ENCODE data around the gene LIN37. TPM values are rescaled to one million over a fixed set of nuclear protein-coding genes. Genes with fewer than 3 reads are reported as not detected.
"Not testable (repeated sequence)": the region's sequence is repeated elsewhere in the genome, so short reads cannot be mapped to it uniquely, and the experiment has no call there.

LIN37 gene
- total RNA-seq, 1 experiment from 2014 or later, result 13.8 TPM

DNA sequence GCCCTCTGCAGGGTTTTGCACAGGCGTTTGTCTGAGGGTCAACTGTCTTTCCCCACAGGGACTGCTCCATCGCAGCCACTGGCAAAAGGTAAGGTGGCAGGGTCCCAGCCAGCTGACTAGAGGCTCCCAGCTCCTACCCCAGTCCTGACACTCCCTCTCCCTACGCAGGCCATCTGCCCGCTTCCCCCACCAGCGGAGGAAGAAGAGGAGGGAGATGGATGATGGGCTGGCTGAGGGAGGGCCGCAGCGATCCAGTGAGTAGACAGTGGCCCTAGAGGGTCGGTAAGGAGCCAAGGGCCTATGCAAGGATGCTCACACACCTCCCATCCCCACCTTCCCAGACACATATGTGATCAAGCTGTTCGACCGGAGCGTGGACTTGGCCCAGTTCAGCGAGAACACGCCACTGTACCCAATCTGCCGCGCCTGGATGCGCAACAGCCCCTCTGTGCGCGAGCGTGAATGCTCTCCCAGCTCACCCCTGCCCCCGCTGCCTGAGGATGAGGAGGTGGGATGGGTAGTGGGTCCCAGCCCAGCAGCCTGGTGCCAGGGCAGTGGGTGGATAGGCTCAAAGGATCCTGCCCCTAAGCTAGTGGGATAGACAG lies 4.5 kb downstream of the LIN37 start:
- DNase-seq (ENCODE audit: low spot score), result no peak

DNA sequence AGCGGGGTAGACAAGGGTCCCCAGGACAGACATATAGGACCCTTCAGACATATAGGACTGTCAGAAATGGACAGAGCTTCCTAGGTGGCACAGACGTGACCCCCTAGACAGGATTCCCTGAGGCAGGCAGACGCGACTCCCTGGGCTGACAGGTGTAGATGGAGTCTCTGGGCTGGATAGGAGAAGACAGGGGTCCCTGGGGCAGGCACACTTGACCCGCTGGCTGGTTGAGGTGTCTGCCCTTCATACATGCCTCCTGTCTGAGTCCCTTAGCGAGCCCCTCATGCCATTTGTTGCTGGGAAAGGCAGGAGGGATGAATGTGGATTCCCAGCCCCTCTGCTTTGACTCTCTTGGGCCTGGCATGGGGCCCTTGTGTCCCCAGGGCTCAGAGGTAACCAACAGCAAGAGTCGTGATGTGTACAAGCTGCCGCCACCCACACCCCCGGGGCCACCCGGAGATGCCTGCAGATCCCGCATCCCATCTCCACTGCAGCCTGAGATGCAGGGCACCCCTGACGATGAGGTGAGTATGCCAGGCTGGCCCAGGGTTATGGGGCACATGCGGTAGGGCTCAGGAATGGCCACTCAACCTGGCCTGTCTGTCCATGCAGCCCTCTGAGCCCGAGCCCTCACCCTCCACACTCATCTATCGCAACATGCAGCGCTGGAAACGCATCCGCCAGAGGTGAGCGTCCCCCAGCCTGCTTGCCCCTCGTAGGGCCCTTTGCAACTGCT lies 5.4 kb downstream of the LIN37 start:
- no peak for DNase-seq (ENCODE audit: low spot score)

DNA sequence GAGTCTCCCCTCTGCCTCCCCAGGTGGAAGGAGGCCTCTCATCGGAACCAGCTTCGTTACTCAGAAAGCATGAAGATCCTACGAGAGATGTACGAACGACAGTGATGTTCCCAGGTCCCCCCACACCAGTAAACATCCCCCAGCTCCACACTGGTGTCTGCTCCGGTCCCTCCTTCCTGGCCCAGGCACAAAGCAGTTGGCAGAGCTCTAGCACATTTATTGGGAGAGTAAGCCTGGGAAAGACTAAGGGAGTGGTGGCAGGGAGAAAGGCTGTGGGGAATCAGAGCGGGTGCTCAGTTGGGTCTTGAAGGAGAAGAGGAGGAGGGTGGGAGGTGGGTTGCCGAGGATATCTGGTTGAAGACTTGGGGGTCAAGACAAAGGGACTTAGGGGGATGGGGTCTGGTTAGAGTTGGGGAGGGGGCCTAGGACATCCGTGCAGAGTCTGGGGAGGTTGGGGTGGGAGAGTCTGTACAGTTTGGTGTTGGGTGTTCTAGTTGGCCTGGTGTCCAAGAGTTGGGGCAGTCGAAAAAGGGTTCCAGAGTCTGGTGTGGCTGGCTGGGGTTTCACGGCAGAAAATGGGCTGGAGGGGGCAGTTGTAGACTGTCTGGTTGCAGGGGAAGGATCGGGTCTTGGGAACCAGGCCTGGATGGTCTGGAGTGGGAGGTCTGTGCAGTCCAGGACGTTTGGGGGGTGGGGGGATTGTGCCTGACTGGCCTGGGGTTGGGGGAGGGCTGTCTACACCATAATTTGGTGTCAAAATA lies 6.2 kb downstream of the LIN37 start:
- no peak for DNase-seq (ENCODE audit: low spot score)

DNA sequence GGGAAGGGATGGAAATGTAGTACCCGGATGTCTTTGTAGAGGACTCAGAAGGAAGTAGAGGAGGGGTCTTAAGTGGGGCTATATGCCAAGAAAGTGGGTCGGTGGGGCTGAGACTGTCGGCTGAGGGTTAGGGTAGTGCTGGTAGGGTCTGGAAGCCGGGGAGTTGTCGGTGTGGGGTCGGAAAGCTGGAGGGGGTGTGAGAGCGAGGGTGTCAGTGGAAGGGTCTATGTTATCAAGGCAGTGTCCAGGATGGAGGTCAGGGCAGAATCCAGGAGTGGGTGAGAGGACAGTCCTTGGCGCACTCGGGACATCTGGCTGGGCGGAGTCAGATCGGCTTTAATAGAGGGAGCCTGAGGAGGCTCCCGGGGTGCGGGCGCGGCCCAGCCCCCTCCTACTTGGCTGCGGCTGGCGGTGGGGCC lies 6.8 kb downstream of the LIN37 start:
- DNase-seq (ENCODE audit: low spot score), result no peak

DNA sequence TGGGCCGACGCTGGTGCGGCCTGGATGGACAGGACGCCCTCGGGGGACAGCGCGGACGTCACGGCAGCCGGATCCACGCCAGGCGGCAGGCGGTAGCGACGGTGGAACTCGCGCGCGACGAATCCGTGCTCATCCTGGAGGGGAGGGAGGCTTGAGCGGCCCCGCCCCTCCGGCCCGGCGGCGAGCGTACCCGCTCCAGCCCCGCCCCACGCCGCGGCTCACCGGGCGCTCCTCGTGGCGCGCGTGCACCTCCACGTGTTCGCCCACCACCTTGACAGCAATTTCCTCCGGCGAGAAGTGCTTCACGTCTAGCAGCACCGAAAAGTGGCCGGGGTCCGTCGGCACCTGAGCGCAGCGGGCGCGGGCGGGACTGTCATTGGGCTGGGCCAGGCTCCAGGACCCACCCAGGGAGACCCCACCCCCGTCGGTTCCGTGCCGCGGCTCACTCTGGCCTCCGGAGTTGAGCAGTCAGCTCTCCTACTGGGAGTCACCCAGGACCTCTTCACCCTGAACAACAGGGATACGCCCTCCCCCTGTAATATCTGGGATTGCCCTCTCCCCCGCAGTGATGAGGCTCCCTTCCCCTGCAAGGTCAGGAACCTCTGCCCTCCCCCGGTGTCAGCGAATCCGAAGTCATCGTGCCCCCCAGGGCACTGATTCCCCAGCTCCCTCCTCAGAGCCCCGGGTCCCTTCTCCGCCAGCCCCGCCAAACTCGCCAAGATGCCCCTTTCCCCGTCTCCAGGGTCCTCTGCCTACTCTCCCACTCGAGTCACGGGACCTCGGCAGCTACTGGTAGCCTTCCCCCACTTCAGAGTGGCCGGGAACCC lies 7.4 kb downstream of the LIN37 start:
- DNase-seq (ENCODE audit: low spot score), result peak; percentile 74

DNA sequence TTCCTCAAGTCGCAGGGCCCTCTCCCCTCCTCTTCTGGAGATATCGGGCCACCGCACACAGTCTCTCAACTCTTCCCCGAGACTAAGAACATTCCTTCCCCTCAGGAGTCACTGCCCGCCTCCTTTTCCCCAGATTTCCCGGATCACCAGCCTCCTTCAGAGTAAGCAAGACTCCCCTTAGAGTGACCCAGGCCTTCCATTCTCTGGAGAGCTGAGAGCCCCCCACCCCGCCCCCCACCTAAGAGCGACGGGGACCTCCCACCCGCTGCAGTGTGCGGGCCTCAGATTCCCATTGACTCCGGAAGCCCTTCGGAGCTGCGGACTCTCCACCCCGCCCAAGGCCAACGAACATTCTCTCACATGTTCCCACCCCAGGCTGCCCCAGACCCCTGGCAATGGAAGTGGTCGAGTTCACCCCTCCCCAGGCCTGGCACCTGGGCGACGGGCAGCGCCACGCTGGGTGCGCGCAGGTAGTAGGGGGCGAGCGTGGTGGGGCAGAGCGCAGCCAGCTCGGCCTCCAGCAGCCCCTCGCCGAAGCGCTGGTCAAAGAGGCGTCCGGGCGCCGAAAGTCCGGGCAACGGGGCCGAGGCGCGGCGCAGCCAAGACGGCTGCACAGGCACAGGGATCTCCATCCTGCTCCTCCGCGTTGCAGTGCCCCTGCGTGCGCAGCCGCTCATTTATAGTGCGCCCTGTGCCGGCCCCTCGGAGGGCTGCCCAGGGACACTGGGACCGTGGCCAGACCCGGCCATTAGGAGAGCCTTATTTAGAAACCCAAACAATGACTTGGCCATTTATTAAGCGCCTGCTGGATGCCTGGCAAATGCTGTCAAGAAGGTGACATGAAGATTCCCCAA lies 8.2 kb downstream of the LIN37 start, which contains the start of gene HSPB6:
TSS of gene HSPB6 (minus strand) at position 653 of the 854 bp plus-strand sequence. CDS start at position 632, 21 bp downstream.
- DNase-seq (ENCODE audit: low spot score), result no peak

DNA sequence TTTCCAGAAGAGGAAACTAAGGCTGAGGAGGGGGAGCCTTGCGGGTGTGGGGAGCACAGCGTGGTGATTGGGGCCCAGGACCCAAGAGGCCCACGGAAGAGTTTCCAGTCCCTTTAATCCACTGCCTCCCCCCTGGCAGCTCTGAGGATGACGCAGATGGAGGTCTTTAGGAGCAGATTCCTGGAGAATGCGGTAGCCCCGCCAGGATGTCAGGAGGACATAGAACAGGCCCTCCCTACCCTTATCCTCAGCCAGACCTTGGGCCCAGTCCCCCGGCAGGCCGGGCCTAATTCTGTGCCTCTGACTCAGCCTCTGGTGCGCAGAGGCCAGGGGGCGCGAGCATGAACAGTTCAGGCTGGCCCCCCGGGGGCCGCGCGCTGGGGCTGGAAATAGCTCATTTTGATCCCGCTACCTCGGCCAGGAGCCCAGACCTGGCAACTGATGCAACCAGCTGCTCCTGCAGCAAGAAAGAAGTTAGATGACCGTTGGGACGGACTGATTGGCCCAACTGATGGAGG lies 8.9 kb downstream of the LIN37 start:
- no peak for DNase-seq (ENCODE audit: low spot score)

DNA sequence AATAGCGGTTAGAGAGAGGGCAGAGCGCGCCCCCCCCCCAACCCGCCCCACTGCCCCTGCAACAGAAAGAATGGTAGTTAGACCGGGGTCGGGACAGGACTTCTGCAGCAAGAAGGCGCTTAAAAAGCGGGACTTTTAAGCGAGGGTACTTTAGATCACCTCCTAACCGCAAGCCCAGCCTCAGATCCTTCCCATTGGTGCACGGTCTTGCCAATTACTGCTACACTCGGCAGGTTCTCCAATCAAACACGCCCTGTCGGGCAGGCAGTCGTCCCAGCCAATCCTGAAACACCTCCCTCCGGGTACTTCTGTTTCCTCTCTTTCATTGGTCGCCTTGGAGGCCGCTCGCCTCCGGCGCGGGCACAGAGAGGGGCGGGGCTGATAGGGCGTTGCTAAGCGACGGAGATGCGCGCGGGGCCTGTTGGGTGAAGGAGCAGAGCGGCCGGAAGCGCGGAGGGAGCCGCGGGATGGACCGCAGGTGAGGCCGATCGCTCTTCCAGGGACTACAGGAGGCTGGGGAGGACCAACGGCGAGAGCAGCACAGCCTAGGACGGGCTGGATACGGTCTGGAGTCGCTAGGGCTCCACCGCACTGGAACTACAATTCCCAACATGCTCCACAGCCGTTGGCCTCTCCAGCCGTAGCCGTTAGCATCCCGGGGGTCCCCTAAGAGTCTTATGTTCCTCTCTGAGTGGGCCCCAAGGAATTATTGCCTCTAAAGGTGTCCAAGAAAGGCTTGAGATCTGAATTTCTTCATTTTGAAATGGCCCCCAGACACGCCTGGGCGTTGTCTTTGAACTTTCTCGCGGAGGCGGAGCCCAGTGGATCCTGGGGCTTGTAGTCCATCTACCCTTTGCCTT lies 9.6 kb downstream of the LIN37 start, which contains the start of gene PROSER3:
TSS of gene PROSER3 (plus strand) at position 428 of the 860 bp plus-strand sequence. CDS start at position 468, 40 bp downstream.
- DNase-seq (ENCODE audit: low spot score), result peak; percentile 100

DNA sequence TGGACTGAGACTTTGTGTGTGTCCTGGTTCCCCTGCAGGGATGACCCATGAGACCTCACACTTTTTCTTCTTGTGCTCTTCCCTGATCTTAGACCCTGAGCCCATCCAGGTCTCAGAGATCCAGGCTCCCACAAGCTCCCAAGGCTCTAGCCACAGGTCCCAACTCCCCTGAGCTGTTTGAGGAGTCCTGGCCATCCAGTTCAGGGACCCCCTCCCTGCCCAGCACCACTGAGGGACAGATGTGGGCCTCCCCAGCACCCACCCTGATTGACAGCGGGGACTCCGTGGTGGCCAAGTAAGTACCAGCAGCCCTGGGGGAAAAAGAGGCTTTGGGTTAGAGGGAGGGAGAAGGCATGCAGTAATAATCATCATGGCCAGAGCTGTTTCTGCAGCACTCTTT lies 11.3 kb downstream of the LIN37 start:
- DNase-seq (ENCODE audit: low spot score), result no peak

DNA sequence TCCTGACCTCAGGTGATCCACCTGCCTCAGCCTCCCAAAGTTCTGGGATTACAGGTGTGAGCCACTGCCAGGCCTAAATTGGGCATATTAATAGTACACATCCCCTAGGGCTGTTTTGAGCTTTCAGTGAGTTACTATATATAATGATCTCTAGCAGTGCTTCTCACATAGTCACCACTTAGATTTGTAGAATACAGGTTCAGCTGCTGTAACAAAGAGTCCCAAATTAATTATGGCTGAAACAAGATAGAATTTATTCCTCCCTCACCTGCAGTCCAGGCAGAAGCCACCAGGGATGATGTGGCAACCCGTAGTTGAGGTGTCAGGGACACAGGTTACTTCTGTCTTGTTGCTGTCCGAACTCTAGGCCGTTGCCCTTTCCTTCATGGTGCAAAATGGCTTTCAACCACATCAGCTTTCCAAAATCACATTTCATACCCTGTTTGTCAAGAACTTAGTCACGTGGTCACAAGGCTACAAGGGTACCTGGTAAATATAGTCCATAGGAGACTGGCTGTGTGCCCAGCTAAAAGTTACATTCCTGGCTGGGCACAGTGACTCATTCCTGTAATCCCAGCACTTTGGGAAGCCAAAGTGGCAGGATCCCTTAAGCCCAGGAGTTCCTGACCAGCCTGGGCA lies 12.5 kb downstream of the LIN37 start:
- no peak for DNase-seq (ENCODE audit: low spot score)

DNA sequence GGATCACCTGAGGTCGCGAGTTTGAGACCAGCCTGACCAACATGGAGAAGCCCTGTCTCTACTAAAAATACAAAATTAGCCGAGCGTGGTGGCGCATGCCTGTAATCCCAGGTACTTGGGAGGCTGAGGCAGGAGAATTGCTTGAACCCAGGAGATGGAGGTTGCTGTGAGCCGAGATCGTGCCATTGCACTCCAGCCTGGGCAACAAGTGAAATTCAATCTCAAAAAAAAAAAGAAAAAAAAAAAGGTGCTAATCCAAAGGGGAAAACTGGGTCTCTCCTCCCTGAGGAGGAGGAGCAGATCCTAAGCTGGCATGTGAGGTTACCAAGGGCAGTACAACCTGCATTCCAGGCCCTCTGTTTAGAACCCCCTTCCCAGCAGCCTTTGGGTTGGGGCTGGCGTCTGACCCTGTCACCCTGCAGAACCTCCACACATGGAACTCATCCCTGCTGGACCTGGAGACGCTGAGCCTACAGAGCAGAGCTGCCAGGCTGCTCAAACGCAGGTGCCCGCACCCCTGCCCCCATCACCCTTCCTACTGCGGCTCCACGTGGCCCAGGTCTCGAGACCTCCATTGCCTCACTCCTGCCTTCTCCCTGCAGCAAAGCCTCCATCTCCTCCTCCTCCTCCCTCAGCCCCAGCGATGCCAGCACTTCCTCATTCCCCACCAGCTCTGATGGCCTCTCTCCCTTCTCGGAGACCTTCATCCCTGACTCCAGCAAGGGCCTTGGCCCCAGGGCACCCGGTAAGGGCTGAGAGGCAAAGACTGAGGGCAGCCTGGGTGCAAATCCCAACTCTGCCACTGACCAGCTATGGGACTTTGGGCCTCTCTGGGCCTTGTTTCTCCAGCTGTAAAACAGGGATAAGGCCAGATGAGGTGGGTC lies 16.3 kb downstream of the LIN37 start:
- no peak for DNase-seq (ENCODE audit: low spot score)

DNA sequence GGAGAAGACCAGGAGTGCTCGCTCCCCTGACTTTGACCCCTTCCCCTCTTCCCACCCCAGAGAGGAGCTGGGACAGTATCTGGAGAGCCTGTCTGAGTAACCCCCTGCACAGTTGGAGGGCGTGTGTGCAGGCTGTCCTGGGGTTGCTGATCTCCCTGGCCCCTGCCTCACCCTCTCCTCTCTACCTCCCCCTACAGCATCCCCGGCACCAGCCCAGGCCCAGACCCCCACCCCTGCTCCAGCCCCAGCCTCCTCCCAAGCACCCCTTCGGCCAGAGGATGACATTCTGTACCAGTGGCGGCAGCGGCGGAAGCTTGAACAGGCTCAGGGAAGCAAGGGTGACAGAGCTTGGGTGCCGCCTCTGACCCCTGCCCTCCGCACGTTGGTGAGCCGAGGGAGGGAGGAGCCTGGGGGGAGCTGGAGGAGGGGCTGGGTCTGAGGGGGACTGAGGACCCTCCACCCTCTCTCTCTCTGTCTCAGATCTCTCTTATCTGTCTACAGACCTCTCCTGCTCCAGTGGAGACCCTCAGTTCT lies 18.3 kb downstream of the LIN37 start:
- DNase-seq (ENCODE audit: low spot score), result no peak

DNA sequence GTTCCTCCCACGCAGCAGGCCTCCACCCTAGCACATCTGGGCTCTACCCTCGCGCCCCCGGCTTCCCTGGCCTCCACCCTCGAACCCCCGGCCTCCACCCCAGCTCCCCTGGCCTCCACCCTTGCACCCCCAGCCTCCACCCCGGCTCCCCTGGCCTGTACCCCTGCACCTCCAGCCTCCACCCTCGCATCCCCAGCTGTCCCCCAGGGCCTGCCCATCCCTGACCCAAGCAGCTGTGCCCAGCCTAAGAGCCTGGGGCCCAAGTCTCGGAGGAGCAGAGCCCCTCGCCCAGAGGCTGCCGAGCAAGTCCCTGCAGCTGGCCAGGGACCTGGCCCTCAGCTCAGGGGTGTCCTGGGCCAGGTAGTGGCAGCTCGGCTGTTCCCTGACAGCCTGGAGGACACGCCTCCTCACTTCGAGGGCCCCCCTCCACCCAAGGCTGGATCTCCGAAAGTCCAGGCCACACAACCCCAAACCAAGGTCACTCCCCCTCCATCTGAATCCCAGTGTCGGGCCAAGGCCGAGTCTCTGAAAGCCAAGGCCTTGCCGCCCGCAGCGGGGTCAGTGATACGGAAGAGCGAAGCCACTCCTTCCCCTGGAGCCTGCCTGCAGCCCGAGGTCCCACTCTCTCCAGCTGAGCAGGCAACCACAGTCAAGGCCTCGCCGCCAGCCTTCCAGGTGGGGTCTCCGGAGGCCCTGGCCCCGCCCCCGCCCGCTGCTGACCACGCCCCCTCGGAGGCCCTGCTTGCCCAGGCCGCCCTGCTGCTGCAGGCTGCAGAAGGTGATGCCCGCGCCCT lies 19.1 kb downstream of the LIN37 start:
- no peak for DNase-seq (ENCODE audit: low spot score)

DNA sequence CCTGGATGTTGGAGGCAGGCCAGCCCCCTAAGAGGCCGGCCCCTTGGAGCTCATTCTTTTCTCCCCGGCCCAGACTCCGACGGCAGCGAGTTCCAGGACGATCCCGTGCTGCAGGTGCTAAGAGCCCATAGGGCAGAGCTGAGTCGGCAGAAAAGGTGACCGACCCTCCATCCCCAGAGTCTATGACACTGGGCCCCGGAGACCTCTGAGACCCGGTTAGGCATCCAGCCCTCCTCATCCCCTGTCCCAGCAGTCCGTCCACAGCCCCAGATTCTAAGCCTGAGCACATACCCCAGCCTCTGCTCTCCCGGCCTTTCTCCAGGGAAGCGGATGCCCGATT lies 19.7 kb downstream of the LIN37 start:
- no peak for DNase-seq (ENCODE audit: low spot score)

DNA sequence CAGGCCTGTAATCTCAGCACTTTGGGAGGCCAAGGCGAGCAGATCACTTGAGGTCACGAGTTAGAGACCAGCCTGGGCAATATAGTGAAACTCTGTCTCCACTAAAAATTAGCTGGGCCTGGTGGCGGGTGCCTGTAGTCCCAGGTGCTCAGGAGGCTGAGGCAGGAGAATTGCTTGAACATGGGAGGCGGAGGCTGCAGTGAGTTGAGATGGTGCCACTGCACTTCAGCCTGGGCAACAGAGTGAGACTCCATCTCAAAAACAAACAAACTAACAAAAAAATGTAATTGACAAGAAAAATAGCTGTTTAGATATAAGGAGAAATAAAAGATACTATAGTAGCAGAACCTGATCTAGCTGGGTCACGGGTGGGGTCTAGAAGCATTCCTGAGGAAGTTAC lies 24.0 kb downstream of the LIN37 start:
- not testable (repeated sequence) for DNase-seq (ENCODE audit: low spot score)

DNA sequence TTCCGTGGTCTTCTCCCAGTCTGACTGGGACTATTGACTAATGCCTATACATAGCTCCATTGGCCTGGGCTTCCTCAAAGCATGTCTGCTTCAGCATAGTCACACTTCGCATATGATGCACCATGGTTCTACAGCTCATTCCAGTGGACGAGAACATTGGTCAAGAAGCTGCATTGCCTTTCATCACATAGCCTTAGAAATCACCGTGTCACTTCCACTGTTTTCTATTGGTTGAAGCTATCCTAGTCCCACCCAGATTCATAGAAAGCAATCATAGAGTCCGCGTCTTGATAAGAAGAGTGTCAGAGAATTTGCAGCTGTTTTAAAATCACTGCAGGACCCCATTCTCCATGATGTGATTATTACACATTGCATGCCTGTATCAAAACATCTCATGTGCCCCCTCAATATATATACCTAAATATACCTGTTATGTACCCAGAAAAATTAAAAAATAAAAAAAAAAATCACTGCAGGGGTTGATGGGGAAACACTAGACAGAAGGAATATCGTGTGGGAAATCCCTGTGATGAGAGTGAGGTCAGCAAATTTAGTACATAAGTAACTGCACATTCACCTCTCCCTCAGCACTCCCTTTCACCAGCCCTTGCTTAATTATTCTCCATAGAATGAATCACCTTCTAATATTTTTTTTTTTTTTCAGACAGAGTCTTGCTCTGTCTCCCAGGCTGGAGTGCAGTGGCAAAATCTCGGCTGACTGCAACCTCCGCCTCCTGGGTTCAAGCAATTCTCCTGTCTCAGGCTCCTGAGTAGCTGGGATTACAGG lies 24.8 kb downstream of the LIN37 start:
- peak; percentile 30 for DNase-seq (ENCODE audit: low spot score)
